ENCODE results near the gene CDON. TPM values are rescaled to one million over a fixed set of nuclear protein-coding genes. Genes with fewer than 3 reads are reported as not detected.

CDON gene
- total RNA-seq, 5 donors from 2014 or later (not counting 1 experiment from before 2014, with no cell fraction given) = 1.7 to 5.0 (median 2.7) TPM

GRCh38 chr11:126059238-126059781, 3.4 kb downstream of the CDON start:
- peaks cover 9% of the 10 kb centered on the region in 2 donors for H3K27me3 Mint-ChIP-seq
- H3K27me3 ChIP-seq (replicated peaks in 1 of 2; ENCODE audit: control insufficient read depth in 2 of 2, extremely low read depth in 1 of 2, insufficient read depth in 2 of 2, low read length in 1 of 2) = peaks cover 3 to 5% of the 10 kb centered on the region in 2 experiments
- CTCF ChIA-PET = no interaction called here

GRCh38 chr11:126058105-126058874, 4.4 kb downstream of the CDON start:
- H3K4me1 ChIP-seq (ENCODE audit: control insufficient read depth in 1 of 2, extremely low read depth in 1 of 2, insufficient read depth in 2 of 2, low read length in 2 of 2) = peaks cover 0 to 11% of the 10 kb centered on the region in 2 experiments
- H3K36me3 Mint-ChIP-seq = no peaks in the 10 kb centered on the region
- ChIA-PET POLR2A (no interaction called here), CTCF (interaction anchor here in 1 of 2 donors (0.6 to 1.0 kb wide), 2 partner anchors 59 to 130 kb away, joined by 3 read pairs; no protein-coding TSS in a partner anchor)
- peaks cover 6 to 15% (median 7%) of the 10 kb centered on the region in 3 donors for H3K4me1 Mint-ChIP-seq
- peaks cover 9% of the 10 kb centered on the region in 2 donors for H3K27me3 Mint-ChIP-seq
- H3K36me3 ChIP-seq (ENCODE audit: control insufficient read depth in 2 of 2, extremely low read depth in 1 of 2, insufficient read depth in 1 of 2, low read length in 1 of 2) = no peaks in the 10 kb centered on the region
- no peaks in the 10 kb centered on the region for H3K9me3 ChIP-seq
- no peak overlapping the region for H3K4me3 Mint-ChIP-seq
- ATAC-seq (replicated peaks in 1 of 4) = no peak
- WGBS (ENCODE audit: insufficient coverage) = no CpG with 5 or more reads among the region's 6 CpGs
- peaks cover 3 to 5% of the 10 kb centered on the region in 2 experiments for H3K27me3 ChIP-seq (replicated peaks in 1 of 2; ENCODE audit: control insufficient read depth in 2 of 2, extremely low read depth in 1 of 2, insufficient read depth in 2 of 2, low read length in 1 of 2)
- no peak overlapping the region for H3K4me3 ChIP-seq (ENCODE audit: control insufficient read depth in 1 of 2, extremely low read depth in 1 of 2, low read length in 1 of 2)
- H3K9me3 Mint-ChIP-seq = no peaks in the 10 kb centered on the region
- no peak overlapping the region for H3K27ac ChIP-seq (ENCODE audit: low read length)
- no peak for DNase-seq
- peak overlapping the region in 1 of 2 donors; percentile 7 for H3K27ac Mint-ChIP-seq

More at GRCh38 chr11:126059238-126059781, 3.4 kb downstream of the CDON start:
- peaks cover 2 to 15% of the 10 kb centered on the region in 2 experiments for H3K4me1 ChIP-seq (ENCODE audit: control insufficient read depth in 1 of 2, extremely low read depth in 1 of 2, insufficient read depth in 2 of 2, low read length in 2 of 2)
- H3K36me3 ChIP-seq (ENCODE audit: control insufficient read depth in 2 of 2, extremely low read depth in 1 of 2, insufficient read depth in 1 of 2, low read length in 1 of 2) = no peaks in the 10 kb centered on the region
- Mint-ChIP-seq H3K9me3 (no peaks in the 10 kb centered on the region), H3K27ac (no peak overlapping the region), H3K36me3 (no peaks in the 10 kb centered on the region), H3K4me3 (no peak overlapping the region), H3K4me1 (peaks cover 6 to 18% (median 7%) of the 10 kb centered on the region in 3 donors)
- no peak overlapping the region for H3K27ac ChIP-seq (ENCODE audit: low read length)
- H3K9me3 ChIP-seq = no peaks in the 10 kb centered on the region
- no peak for ATAC-seq (replicated peaks in 1 of 4)
- WGBS (ENCODE audit: insufficient coverage) = 78% methylated on average over 3 of the region's 10 CpGs
- no peak for DNase-seq
- no peak overlapping the region for H3K4me3 ChIP-seq (ENCODE audit: control insufficient read depth in 1 of 2, extremely low read depth in 1 of 2, low read length in 1 of 2)
- POLR2A ChIA-PET = interaction anchor here in 1 of 2 donors (0.6 kb wide), 1 partner anchor 75 kb away, joined by 3 read pairs; no protein-coding TSS in a partner anchor

GRCh38 chr11:126054882-126055281, 7.8 kb downstream of the CDON start:
- DNase-seq (no peak), ATAC-seq (replicated peaks in 1 of 4) (no peak)
- Histone ChIP-seq H3K27ac (ENCODE audit: low read length) (no peak overlapping the region), H3K4me3 (ENCODE audit: control insufficient read depth in 1 of 2, extremely low read depth in 1 of 2, low read length in 1 of 2) (no peak overlapping the region), H3K36me3 (ENCODE audit: control insufficient read depth in 2 of 2, extremely low read depth in 1 of 2, insufficient read depth in 1 of 2, low read length in 1 of 2) (no peaks in the 10 kb centered on the region), H3K9me3 (no peaks in the 10 kb centered on the region), H3K27me3 (replicated peaks in 1 of 2; ENCODE audit: control insufficient read depth in 2 of 2, extremely low read depth in 1 of 2, insufficient read depth in 2 of 2, low read length in 1 of 2) (peaks cover 0 to 3% of the 10 kb centered on the region in 2 experiments), H3K4me1 (ENCODE audit: control insufficient read depth in 1 of 2, extremely low read depth in 1 of 2, insufficient read depth in 2 of 2, low read length in 2 of 2) (peaks cover 0 to 2% of the 10 kb centered on the region in 2 experiments)
- POLR2A ChIA-PET = interaction anchor here in 1 of 2 donors (0.6 kb wide), 1 partner anchor 1104 kb away, joined by 4 read pairs; no protein-coding TSS in a partner anchor
- 100% methylated on average over 4 of the region's 5 CpGs for WGBS (ENCODE audit: insufficient coverage)
- H3K4me1 Mint-ChIP-seq = peaks cover 2 to 9% (median 8%) of the 10 kb centered on the region in 3 donors
- no peak overlapping the region for H3K27ac Mint-ChIP-seq
- CTCF ChIA-PET = no interaction called here
- no peaks in the 10 kb centered on the region for H3K9me3 Mint-ChIP-seq
- H3K27me3 Mint-ChIP-seq = peaks cover 6 to 9% of the 10 kb centered on the region in 2 donors
- H3K36me3 Mint-ChIP-seq = no peaks in the 10 kb centered on the region
- H3K4me3 Mint-ChIP-seq = no peak overlapping the region

- ChIA-PET CTCF (no interaction called here), POLR2A (no interaction called here)
- 82% methylated on average over 2 of the region's 5 CpGs for WGBS (ENCODE audit: insufficient coverage)
- H3K4me1 Mint-ChIP-seq = peaks cover 2 to 13% (median 10%) of the 10 kb centered on the region in 3 donors
- Histone ChIP-seq H3K36me3 (ENCODE audit: control insufficient read depth in 2 of 2, extremely low read depth in 1 of 2, insufficient read depth in 1 of 2, low read length in 1 of 2) (no peaks in the 10 kb centered on the region), H3K4me3 (ENCODE audit: control insufficient read depth in 1 of 2, extremely low read depth in 1 of 2, low read length in 1 of 2) (no peak overlapping the region), H3K27ac (ENCODE audit: low read length) (no peak overlapping the region), H3K9me3 (no peaks in the 10 kb centered on the region), H3K4me1 (ENCODE audit: control insufficient read depth in 1 of 2, extremely low read depth in 1 of 2, insufficient read depth in 2 of 2, low read length in 2 of 2) (peaks cover 0 to 4% of the 10 kb centered on the region in 2 experiments), H3K27me3 (replicated peaks in 1 of 2; ENCODE audit: control insufficient read depth in 2 of 2, extremely low read depth in 1 of 2, insufficient read depth in 2 of 2, low read length in 1 of 2) (peaks cover 0 to 2% of the 10 kb centered on the region in 2 experiments)
- no peak overlapping the region for H3K4me3 Mint-ChIP-seq
- ATAC-seq (replicated peaks in 1 of 4) (no peak), DNase-seq (no peak)
- no peak overlapping the region for H3K27ac Mint-ChIP-seq
- H3K9me3 Mint-ChIP-seq = no peaks in the 10 kb centered on the region
- H3K36me3 Mint-ChIP-seq = no peaks in the 10 kb centered on the region
- H3K27me3 Mint-ChIP-seq = peaks cover 6 to 9% of the 10 kb centered on the region in 2 donors
Observed at GRCh38 chr11:126054408-126054807, 8.3 kb downstream of the CDON start.

GRCh38 chr11:126053415-126054286, 9.0 kb downstream of the CDON start:
- no peaks in the 10 kb centered on the region for H3K36me3 Mint-ChIP-seq
- Histone ChIP-seq H3K27ac (ENCODE audit: low read length) (no peak overlapping the region), H3K36me3 (ENCODE audit: control insufficient read depth in 2 of 2, extremely low read depth in 1 of 2, insufficient read depth in 1 of 2, low read length in 1 of 2) (no peaks in the 10 kb centered on the region), H3K4me1 (ENCODE audit: control insufficient read depth in 1 of 2, extremely low read depth in 1 of 2, insufficient read depth in 2 of 2, low read length in 2 of 2) (peaks cover 0 to 4% of the 10 kb centered on the region in 2 experiments), H3K27me3 (replicated peaks in 1 of 2; ENCODE audit: control insufficient read depth in 2 of 2, extremely low read depth in 1 of 2, insufficient read depth in 2 of 2, low read length in 1 of 2) (peaks cover 0 to 2% of the 10 kb centered on the region in 2 experiments), H3K9me3 (no peaks in the 10 kb centered on the region), H3K4me3 (ENCODE audit: control insufficient read depth in 1 of 2, extremely low read depth in 1 of 2, low read length in 1 of 2) (no peak overlapping the region)
- H3K4me3 Mint-ChIP-seq = no peak overlapping the region
- CTCF ChIA-PET = no interaction called here
- peaks cover 6 to 9% of the 10 kb centered on the region in 2 donors for H3K27me3 Mint-ChIP-seq
- H3K4me1 Mint-ChIP-seq = peaks cover 2 to 14% (median 10%) of the 10 kb centered on the region in 3 donors
- H3K9me3 Mint-ChIP-seq = no peaks in the 10 kb centered on the region
- ATAC-seq (replicated peaks in 1 of 4) (no peak), DNase-seq (no peak)
- WGBS (ENCODE audit: insufficient coverage) = 56% methylated on average over 2 of the region's 7 CpGs
- POLR2A ChIA-PET = no interaction called here
- H3K27ac Mint-ChIP-seq = no peak overlapping the region

- ATAC-seq (replicated peaks in 1 of 4) (no peak), DNase-seq (no peak)
- Mint-ChIP-seq H3K4me1 (peaks cover 2 to 14% (median 10%) of the 10 kb centered on the region in 3 donors), H3K36me3 (no peaks in the 10 kb centered on the region), H3K27ac (no peak overlapping the region), H3K4me3 (peak overlapping the region in 1 of 3 donors; percentile 11), H3K9me3 (no peaks in the 10 kb centered on the region), H3K27me3 (peaks cover 0 to 4% of the 10 kb centered on the region in 2 donors)
- CTCF ChIA-PET = interaction anchor here in 1 of 2 donors (0.6 kb wide), 1 partner anchor 1462 kb away, joined by 4 read pairs; no protein-coding TSS in a partner anchor
- POLR2A ChIA-PET = no interaction called here
- Histone ChIP-seq H3K4me3 (ENCODE audit: control insufficient read depth in 1 of 2, extremely low read depth in 1 of 2, low read length in 1 of 2) (no peak overlapping the region), H3K9me3 (no peaks in the 10 kb centered on the region), H3K27me3 (replicated peaks in 1 of 2; ENCODE audit: control insufficient read depth in 2 of 2, extremely low read depth in 1 of 2, insufficient read depth in 2 of 2, low read length in 1 of 2) (no peaks in the 10 kb centered on the region), H3K36me3 (ENCODE audit: control insufficient read depth in 2 of 2, extremely low read depth in 1 of 2, insufficient read depth in 1 of 2, low read length in 1 of 2) (no peaks in the 10 kb centered on the region), H3K4me1 (ENCODE audit: control insufficient read depth in 1 of 2, extremely low read depth in 1 of 2, insufficient read depth in 2 of 2, low read length in 2 of 2) (peaks cover 0 to 4% of the 10 kb centered on the region in 2 experiments), H3K27ac (ENCODE audit: low read length) (no peak overlapping the region)
- WGBS (ENCODE audit: insufficient coverage) = no CpG with 5 or more reads among the region's 3 CpGs
Observed at GRCh38 chr11:126051117-126051516, 11.5 kb downstream of the CDON start.

Data from T-cell (primary cell).